Upper lobe of left lung (tissue), 6 donors: Measurements from ENCODE around the gene FAM53A. TPM values are rescaled to one million over a fixed set of nuclear protein-coding genes. Genes with fewer than 3 reads are reported as not detected.

ENCODE experiments used
- ATAC-seq, 2 donors: fragments of 200-7000 bp; cut with Tn5 transposase; one replicate each; pipeline ENCODE4 v1.9.1; 2022; ENCODE audit warnings: mild to moderate bottlenecking in 2 of 2, moderate library complexity in 2 of 2; ENCODE audit not compliant: low FRiP score in 2 of 2
- DNase-seq, 2 donors: peaks; one replicate each; pipeline ENCODE4 v3.0.0-alpha.2; 2019 to 2020
- H3K27ac ChIP-seq, 4 donors: fragments of 200-600 bp; sonication (generic); one replicate each; pipeline ENCODE4 v1.5.1; 2016 to 2019
- H3K27me3 ChIP-seq, 4 donors: fragments of 200-600 bp; sonication (generic); one replicate each; pipeline ENCODE4 v1.5.1; 2017 to 2019
- H3K36me3 ChIP-seq, 4 donors: fragments of 200-600 bp; sonication (generic); one replicate each; pipeline ENCODE4 v1.5.1; 2016 to 2019
- H3K4me1 ChIP-seq, 4 donors: fragments of 200-600 bp; sonication (generic); one replicate each; pipeline ENCODE4 v1.5.1; 2018 to 2019
- H3K4me3 ChIP-seq, 4 donors: fragments of 200-600 bp; sonication (generic); one replicate each; pipeline ENCODE4 v1.5.1; 2017 to 2019; ENCODE audit warnings: mild to moderate bottlenecking in 2 of 4, moderate library complexity in 1 of 4
- H3K9me3 ChIP-seq, 4 donors: fragments of 200-600 bp; sonication (generic); one replicate each; pipeline ENCODE4 v1.5.1; 2018 to 2019
- EP300 ChIP-seq, 4 donors: sonication (generic); formaldehyde crosslinking; IDR thresholded peaks; one replicate each; pipeline ENCODE4 v1.5.1; 2017; ENCODE audit warnings: antibody characterized with exemption in 4 of 4, control low read depth in 2 of 4
- POLR2A ChIP-seq, 4 donors: fragments of 450-650 bp; IDR thresholded peaks; one replicate each; pipeline ENCODE4 v1.5.1; 2016 to 2017; ENCODE audit warnings: antibody characterized with exemption in 4 of 4, mild to moderate bottlenecking in 2 of 4
- POLR2AphosphoS5 ChIP-seq, 2 donors: sonication (generic); formaldehyde crosslinking; IDR thresholded peaks; one replicate each; pipeline ENCODE4 v1.5.1; 2017; ENCODE audit warnings: antibody characterized with exemption in 2 of 2
- WGBS, 2 donors: methylation state at CpG; one replicate each; pipeline ENCODE4 v1.1.5; 2017 to 2018; 5-methylcytosine and 5-hydroxymethylcytosine counted together
- total RNA-seq, 6 donors: library from RNA; depleted of rRNA in 4 of 6; stranded (reverse); fragments of >200 nt in 4 of 6; gene quantifications; one replicate each; pipeline versions ENCODE4 v1.1.0 to v1.2.1, GENCODE V29; 2016 to 2021
- TF ChIP-seq, protein P1 (sequence below), 6 experiments: fragments of 450-650 bp in 4 of 6; fragments of 200-600 bp in 2 of 6; sonication (generic) in 2 of 6; IDR thresholded peaks; one replicate each; pipeline ENCODE4 v1.5.1; 2016 to 2019; ENCODE audit warnings: antibody characterized with exemption in 6 of 6
- donor health status: DM: no; HTN: no; CAD: no; lungs with moderate emphysema.
- donor health status: DM: no; HTN: yes; CAD: no; lungs with severe emphysema.

FAM53A gene
- total RNA-seq, 6 donors from 2014 or later = 0.59 to 17.8 (median 2.5) TPM

GRCh38 chr4:1630266-1630665, 53.8 kb downstream of the FAM53A start:
- ATAC-seq (no peak), DNase-seq (peak in 1 of 2 donors; percentile 64)
- no peak overlapping the region for H3K4me3 ChIP-seq
- H3K4me1 ChIP-seq = peaks cover 0 to 5% (median 0%) of the 10 kb centered on the region in 4 donors
- no peaks in the 10 kb centered on the region for H3K9me3 ChIP-seq
- no peaks in the 10 kb centered on the region for H3K27me3 ChIP-seq
- H3K27ac ChIP-seq = no peak overlapping the region
- no peak for TF ChIP-seq EP300 (IDR thresholded peaks at IDR 0.05)
- no peak for TF ChIP-seq POLR2AphosphoS5 (IDR thresholded peaks at IDR 0.05)
- no peak for TF ChIP-seq POLR2A (IDR thresholded peaks at IDR 0.05)
- TF ChIP-seq, protein P1, sequence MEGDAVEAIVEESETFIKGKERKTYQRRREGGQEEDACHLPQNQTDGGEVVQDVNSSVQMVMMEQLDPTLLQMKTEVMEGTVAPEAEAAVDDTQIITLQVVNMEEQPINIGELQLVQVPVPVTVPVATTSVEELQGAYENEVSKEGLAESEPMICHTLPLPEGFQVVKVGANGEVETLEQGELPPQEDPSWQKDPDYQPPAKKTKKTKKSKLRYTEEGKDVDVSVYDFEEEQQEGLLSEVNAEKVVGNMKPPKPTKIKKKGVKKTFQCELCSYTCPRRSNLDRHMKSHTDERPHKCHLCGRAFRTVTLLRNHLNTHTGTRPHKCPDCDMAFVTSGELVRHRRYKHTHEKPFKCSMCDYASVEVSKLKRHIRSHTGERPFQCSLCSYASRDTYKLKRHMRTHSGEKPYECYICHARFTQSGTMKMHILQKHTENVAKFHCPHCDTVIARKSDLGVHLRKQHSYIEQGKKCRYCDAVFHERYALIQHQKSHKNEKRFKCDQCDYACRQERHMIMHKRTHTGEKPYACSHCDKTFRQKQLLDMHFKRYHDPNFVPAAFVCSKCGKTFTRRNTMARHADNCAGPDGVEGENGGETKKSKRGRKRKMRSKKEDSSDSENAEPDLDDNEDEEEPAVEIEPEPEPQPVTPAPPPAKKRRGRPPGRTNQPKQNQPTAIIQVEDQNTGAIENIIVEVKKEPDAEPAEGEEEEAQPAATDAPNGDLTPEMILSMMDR (IDR thresholded peaks at IDR 0.05) = no peak
- no peaks in the 10 kb centered on the region for H3K36me3 ChIP-seq
- whole genome bisulfite sequencing, 2 donors = 95 to 97% methylated on average over 15 to 19 of the region's 19 CpGs

DNA sequence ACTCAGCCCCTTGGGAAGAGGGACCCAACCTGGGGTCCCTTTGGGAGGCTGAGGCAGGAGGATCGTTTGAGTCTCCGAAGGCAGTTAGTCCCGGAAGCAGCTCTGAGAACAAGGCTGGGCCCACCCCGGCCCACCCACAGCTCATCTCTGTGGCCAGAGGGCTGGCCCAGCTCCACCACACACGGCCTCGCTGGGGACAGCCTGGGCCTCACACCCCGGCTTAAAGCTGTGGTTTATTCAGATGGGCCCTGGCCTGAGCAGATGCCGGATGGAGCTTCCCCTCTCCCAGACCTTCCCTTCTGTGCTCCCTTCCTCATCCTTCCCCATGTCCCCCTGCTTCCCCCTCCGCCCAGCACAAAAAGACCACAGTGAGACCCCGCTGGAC, 54.4 kb downstream of the FAM53A start:
- ATAC-seq = no peak

DNA sequence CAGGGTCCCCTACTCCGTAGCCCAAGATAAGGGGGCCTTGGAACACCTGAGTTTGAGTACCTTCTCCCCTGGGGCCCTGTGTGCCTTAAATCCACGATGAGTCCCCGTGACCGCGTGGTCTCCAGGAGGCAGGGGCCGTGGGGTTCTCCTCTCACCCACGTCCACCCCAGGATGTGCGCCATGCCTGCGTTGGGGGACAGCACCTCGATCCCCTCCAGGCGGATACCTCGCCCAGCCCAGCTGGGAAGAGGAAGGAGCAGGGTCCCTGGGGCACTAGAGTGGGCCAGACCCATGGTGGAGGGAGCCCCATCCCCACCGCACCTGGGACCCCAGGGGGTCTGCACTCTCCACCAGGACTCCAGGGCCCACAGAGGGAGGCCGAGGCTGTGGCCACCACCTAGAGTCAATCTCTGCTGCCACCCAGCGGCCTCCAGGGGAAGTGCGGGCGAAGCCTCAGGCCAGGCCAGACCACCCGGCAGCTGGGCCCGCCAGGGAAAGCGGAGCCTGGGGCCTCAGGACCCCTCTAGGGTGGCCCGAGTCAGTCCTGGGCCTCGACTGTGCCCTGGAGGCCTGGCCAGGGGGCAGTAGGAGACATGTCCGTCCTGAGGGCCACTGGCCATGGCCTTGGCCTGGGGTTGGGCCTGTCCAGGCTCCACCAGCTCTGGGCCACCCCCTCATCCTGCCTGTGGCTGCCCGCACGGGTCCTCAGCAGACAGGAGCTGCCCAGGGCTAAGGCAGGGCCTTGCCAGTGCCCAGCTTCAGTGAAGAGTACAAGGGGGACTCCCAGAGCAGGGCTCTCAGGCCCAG, 55.0 kb downstream of the FAM53A start:
- H3K36me3 ChIP-seq = no peaks in the 10 kb centered on the region
- no peak overlapping the region for H3K27ac ChIP-seq
- H3K9me3 ChIP-seq = no peaks in the 10 kb centered on the region
- peaks cover 0 to 5% (median 0%) of the 10 kb centered on the region in 4 donors for H3K4me1 ChIP-seq
- no peak overlapping the region for H3K4me3 ChIP-seq
- 39 to 71% methylated on average over 1 to 22 of the region's 25 CpGs for WGBS, 2 donors
- TF ChIP-seq POLR2AphosphoS5 (IDR thresholded peaks at IDR 0.05) = no peak
- no peak for TF ChIP-seq POLR2A (IDR thresholded peaks at IDR 0.05)
- no peak for TF ChIP-seq EP300 (IDR thresholded peaks at IDR 0.05)
- TF ChIP-seq, protein P1 (IDR thresholded peaks at IDR 0.05) = peak; percentile 95 to 100 (median 96)
- ATAC-seq (peak; percentile 75 to 88), DNase-seq (peak; percentile 62 to 90)
- no peaks in the 10 kb centered on the region for H3K27me3 ChIP-seq

More for the DNA sequence above, 54.4 kb downstream of the FAM53A start:
- peaks cover 0 to 5% (median 0%) of the 10 kb centered on the region in 4 donors for H3K4me1 ChIP-seq
- H3K36me3 ChIP-seq = no peaks in the 10 kb centered on the region
- no peaks in the 10 kb centered on the region for H3K9me3 ChIP-seq
- H3K27me3 ChIP-seq = no peaks in the 10 kb centered on the region
- no peak for TF ChIP-seq POLR2AphosphoS5 (IDR thresholded peaks at IDR 0.05)
- TF ChIP-seq EP300 (IDR thresholded peaks at IDR 0.05) = no peak
- TF ChIP-seq POLR2A (IDR thresholded peaks at IDR 0.05) = no peak
- TF ChIP-seq, protein P1 (IDR thresholded peaks at IDR 0.05) = no peak
- no peak overlapping the region for H3K4me3 ChIP-seq
- DNase-seq = no peak
- no peak overlapping the region for H3K27ac ChIP-seq
- WGBS, 2 donors = 72 to 94% methylated on average over 3 to 7 of the region's 10 CpGs

DNA sequence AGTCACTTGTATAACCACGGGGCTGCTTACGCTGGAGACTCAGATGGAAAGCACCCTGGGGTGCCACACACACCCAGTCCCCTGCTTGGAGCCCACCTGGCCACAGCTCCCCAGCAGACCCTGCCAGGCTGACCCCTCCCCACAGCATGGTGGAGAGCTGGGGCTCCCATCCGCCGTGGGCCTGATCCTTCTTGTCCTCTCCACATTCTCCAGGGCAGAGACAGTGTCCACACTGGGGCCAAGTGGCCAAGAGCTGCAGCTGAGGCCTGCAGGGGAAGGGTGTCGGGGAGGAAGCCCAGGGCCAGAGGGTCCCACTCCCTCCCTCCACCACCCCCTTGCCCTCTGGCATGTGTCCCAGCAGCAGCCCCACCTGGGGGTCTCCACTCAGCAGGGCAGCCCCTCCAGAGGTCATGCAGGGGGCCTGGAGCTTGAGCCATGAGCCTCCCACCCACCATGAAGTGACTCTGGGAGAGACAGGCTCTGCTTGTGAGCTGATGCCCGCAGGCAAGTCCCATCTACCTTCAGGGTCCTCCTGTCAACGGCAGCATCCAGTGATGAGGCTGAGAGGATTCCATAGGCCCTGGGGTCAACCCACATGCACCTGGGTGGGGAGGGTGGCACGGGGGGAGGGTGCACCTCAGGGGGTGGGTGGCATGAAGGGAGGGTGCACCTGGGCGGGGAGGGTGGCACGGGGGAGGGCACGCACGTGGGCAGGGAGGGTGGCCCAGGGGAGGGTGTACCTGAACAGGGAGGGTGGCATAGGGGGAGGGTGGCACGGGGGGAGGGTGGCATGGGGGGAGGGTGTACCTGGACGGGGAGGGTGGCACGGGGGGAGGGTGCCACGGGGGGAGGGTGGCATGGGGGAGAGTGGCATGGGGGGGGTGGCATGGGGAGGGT, 56.4 kb downstream of the FAM53A start:
- ATAC-seq = no peak

More for the DNA sequence above, 56.4 kb downstream of the FAM53A start:
- TF ChIP-seq EP300 (IDR thresholded peaks at IDR 0.05) = no peak
- TF ChIP-seq POLR2AphosphoS5 (IDR thresholded peaks at IDR 0.05) = no peak
- no peak for TF ChIP-seq POLR2A (IDR thresholded peaks at IDR 0.05)
- TF ChIP-seq, protein P1 (IDR thresholded peaks at IDR 0.05) = no peak
- Histone ChIP-seq H3K4me1 (peaks cover 0 to 5% (median 0%) of the 10 kb centered on the region in 4 donors), H3K9me3 (no peaks in the 10 kb centered on the region), H3K36me3 (no peaks in the 10 kb centered on the region), H3K27ac (no peak overlapping the region), H3K4me3 (no peak overlapping the region), H3K27me3 (no peaks in the 10 kb centered on the region)
- 87% methylated on average over 6 of the region's 16 CpGs; no CpG with 5 or more reads in 1 of the 2 donors for WGBS, 2 donors
- peak in 1 of 2 donors; percentile 52 for DNase-seq
